ENCODE data around the gene FRA10AC1.

FRA10AC1 gene

GRCh38 chr10:93742633-93743349 is 40.4 kb upstream of the FRA10AC1 start:
- TF ChIP-seq CTCF (IDR thresholded peaks at IDR 0.05; ENCODE audit: control insufficient read depth, insufficient read depth, low read depth, low read length, missing control alignments) = no peak
- DNase-seq (ENCODE audit: low read depth) = no peak
- no peak overlapping the region for H3K4me3 ChIP-seq (ENCODE audit: control insufficient read depth, low read depth, low read length)

GRCh38 chr10:93741367-93741766 is 39.0 kb upstream of the FRA10AC1 start:
- H3K4me3 ChIP-seq (ENCODE audit: control insufficient read depth, low read depth, low read length) = no peak overlapping the region
- DNase-seq (ENCODE audit: low read depth) = no peak
- no peak for TF ChIP-seq CTCF (IDR thresholded peaks at IDR 0.05; ENCODE audit: control insufficient read depth, insufficient read depth, low read depth, low read length, missing control alignments)

- TF ChIP-seq CTCF (IDR thresholded peaks at IDR 0.05; ENCODE audit: control insufficient read depth, insufficient read depth, low read depth, low read length, missing control alignments) = no peak
- no peak for DNase-seq (ENCODE audit: low read depth)
- H3K4me3 ChIP-seq (ENCODE audit: control insufficient read depth, low read depth, low read length) = no peak overlapping the region
Measured at GRCh38 chr10:93726024-93726423, 23.6 kb upstream of the FRA10AC1 start.

- DNase-seq (ENCODE audit: low read depth) = no peak
- no peak overlapping the region for H3K4me3 ChIP-seq (ENCODE audit: control insufficient read depth, low read depth, low read length)
- no peak for TF ChIP-seq CTCF (IDR thresholded peaks at IDR 0.05; ENCODE audit: control insufficient read depth, insufficient read depth, low read depth, low read length, missing control alignments)
Measured at GRCh38 chr10:93723153-93723552, 20.8 kb upstream of the FRA10AC1 start.

GRCh38 chr10:93722550-93722949 is 20.2 kb upstream of the FRA10AC1 start:
- TF ChIP-seq CTCF (IDR thresholded peaks at IDR 0.05; ENCODE audit: control insufficient read depth, insufficient read depth, low read depth, low read length, missing control alignments) = no peak
- no peak for DNase-seq (ENCODE audit: low read depth)
- no peak overlapping the region for H3K4me3 ChIP-seq (ENCODE audit: control insufficient read depth, low read depth, low read length)

- H3K4me3 ChIP-seq (ENCODE audit: control insufficient read depth, low read depth, low read length) = no peak overlapping the region
- no peak for DNase-seq (ENCODE audit: low read depth)
- TF ChIP-seq CTCF (IDR thresholded peaks at IDR 0.05; ENCODE audit: control insufficient read depth, insufficient read depth, low read depth, low read length, missing control alignments) = no peak
Measured at GRCh38 chr10:93719901-93720300, 17.5 kb upstream of the FRA10AC1 start.

Measured in AG09309 (cell line).